PC-3 (cell line): Measurements from ENCODE around the gene GPC6. TPM values are rescaled to one million over a fixed set of nuclear protein-coding genes. Genes with fewer than 3 reads are reported as not detected.

Source experiments
- ATAC-seq: fragments of 200-7000 bp; cut with Tn5 transposase; 2 replicates; pipeline ENCODE4 v1.9.1; 2020; ENCODE audit warnings: mild to moderate bottlenecking, moderate library complexity
- BruUV-seq: library from RNA; stranded (reverse); fragments of 400-500 nt; replicated peaks from 2 replicates; lab custom pipeline; 2021; lab: Mats Ljungman, UMichigan
- CTCF ChIA-PET: fragments of 300-600 bp; sonication (Branson Sonifier 250); formaldehyde crosslinking; loops from one replicate; lab custom pipeline; 2022; ENCODE audit warnings: antibody characterized with exemption; lab: Charles Lee
- POLR2A ChIA-PET: fragments of 300-600 bp; sonication (Branson Sonifier 250); formaldehyde crosslinking; loops from one replicate; lab custom pipeline; 2022; ENCODE audit warnings: antibody characterized with exemption; ENCODE audit not compliant: unreplicated experiment; lab: Charles Lee
- DNase-seq: peaks from one replicate; pipeline ENCODE4 v3.0.0-alpha.2; 2015
- H2AFZ ChIP-seq: fragments of 300-600 bp; sonication (generic); 2 replicates; pipeline ENCODE4 v1.6.0; 2016; ENCODE audit warnings: antibody characterized with exemption, low read length
- H3F3A ChIP-seq: fragments of 300-600 bp; sonication (generic); one replicate; pipeline ENCODE4 v1.6.0; 2017; ENCODE audit warnings: antibody characterized with exemption, low read length, control low read depth, mild to moderate bottlenecking; ENCODE audit not compliant: unreplicated experiment
- H3K27ac ChIP-seq: fragments of 300-600 bp; sonication (generic); 2 replicates; pipeline ENCODE4 v1.5.1; 2016; ENCODE audit warnings: mild to moderate bottlenecking, low read length
- H3K27me3 ChIP-seq: fragments of 300-600 bp; sonication (generic); 2 replicates; pipeline ENCODE4 v1.6.1; 2016; ENCODE audit warnings: low read length, mixed read lengths
- H3K36me3 ChIP-seq: fragments of 300-600 bp; sonication (generic); 2 replicates; pipeline ENCODE4 v1.6.1; 2016; ENCODE audit warnings: low read depth, mixed run types, low read length, mixed read lengths
- H3K4me1 ChIP-seq: fragments of 300-600 bp; sonication (generic); 2 replicates; pipeline ENCODE4 v1.5.1; 2016; ENCODE audit warnings: low read length; ENCODE audit not compliant: insufficient read depth
- H3K4me2 ChIP-seq: fragments of 300-600 bp; sonication (generic); 2 replicates; pipeline ENCODE4 v1.6.0; 2016; ENCODE audit warnings: low read length
- H3K4me3 ChIP-seq: fragments of 300-600 bp; sonication (generic); 2 replicates; pipeline ENCODE4 v1.5.1; 2016; ENCODE audit warnings: mild to moderate bottlenecking, low read length, mixed read lengths
- H3K79me2 ChIP-seq: fragments of 300-600 bp; sonication (generic); 2 replicates; pipeline ENCODE4 v1.6.1; 2017; ENCODE audit warnings: low read length, mixed read lengths
- H3K9ac ChIP-seq: fragments of 300-600 bp; sonication (generic); 2 replicates; pipeline ENCODE4 v1.6.0; 2016; ENCODE audit warnings: mild to moderate bottlenecking, low read length
- H3K9me2 ChIP-seq: fragments of 300-600 bp; sonication (generic); replicated peaks from 2 replicates; pipeline ENCODE4 v1.6.1; 2016; ENCODE audit warnings: mixed run types, low read length, mixed read lengths
- H3K9me3 ChIP-seq: fragments of 300-600 bp; sonication (generic); 2 replicates; pipeline ENCODE4 v1.6.1; 2016; ENCODE audit warnings: low read length, mixed read lengths
- H4K20me1 ChIP-seq: fragments of 300-600 bp; sonication (generic); 2 replicates; pipeline ENCODE4 v1.6.1; 2016; ENCODE audit warnings: low read length, mixed read lengths
- CTCF ChIP-seq: fragments of 300-600 bp; sonication (generic); conservative IDR thresholded peaks from 2 replicates; pipeline ENCODE4 v1.5.1; 2017; ENCODE audit warnings: antibody characterized with exemption, low read depth, mild to moderate bottlenecking, low read length
- EZH2 ChIP-seq: fragments of 300-600 bp; sonication (generic); IDR thresholded peaks from one replicate; pipeline ENCODE4 v1.6.1; 2017; ENCODE audit warnings: antibody characterized with exemption, mild to moderate bottlenecking, low read length; ENCODE audit not compliant: unreplicated experiment
- EZH2phosphoT487 ChIP-seq: fragments of 300-600 bp; sonication (generic); IDR thresholded peaks from 2 replicates; pipeline ENCODE4 v1.6.1; 2018; ENCODE audit warnings: mild to moderate bottlenecking, antibody characterized with exemption, low read length, borderline replicate concordance
- intact Hi-C: fragments of 100-400 bp; cut with micrococcal nuclease; formaldehyde crosslinking; loops from 2 replicates; pipeline ENCODE4 v1.9.0; 2023
- total RNA-seq: library from RNA; depleted of rRNA; stranded (reverse); fragments of >200 nt; gene quantifications from 2 replicates; pipeline ENCODE4 v1.2.3, GENCODE V29; 2014

The GPC6 gene
- total RNA-seq, 1 experiment from 2014 or later: 3.5 TPM

GRCh38 chr13:93721483-93721882, 494.9 kb downstream of the GPC6 start:
- ATAC-seq: peak; percentile 85

GRCh38 chr13:93723316-93723715, 496.7 kb downstream of the GPC6 start:
- Histone ChIP-seq H3K9ac (no peak overlapping the region), H3K36me3 (no peaks in the 10 kb centered on the region), H4K20me1 (no peaks in the 10 kb centered on the region), H3K27me3 (no peaks in the 10 kb centered on the region), H3K4me1 (peaks cover 24% of the 10 kb centered on the region), H3K27ac (no peak overlapping the region), H3K9me2 (no peaks in the 10 kb centered on the region), H3K4me2 (no peak overlapping the region), H2AFZ (no peak overlapping the region), H3K9me3 (no peaks in the 10 kb centered on the region), H3F3A (peaks cover 4% of the 10 kb centered on the region), H3K79me2 (no peaks in the 10 kb centered on the region), H3K4me3 (no peak overlapping the region)
- DNase-seq (peak; percentile 10), ATAC-seq (no peak)
- TF ChIP-seq EZH2phosphoT487 (no peak), EZH2 (no peak), CTCF (no peak)
- ChIA-PET POLR2A (no interaction called here), CTCF (no interaction called here)
- intact Hi-C loops: no loop called here
- no TSS peak for BruUV-seq

More at GRCh38 chr13:93721483-93721882, 494.9 kb downstream of the GPC6 start:
- peak; percentile 59 for DNase-seq
- Histone ChIP-seq H3K27ac (no peak overlapping the region), H3K9me2 (no peaks in the 10 kb centered on the region), H3K9ac (no peak overlapping the region), H3F3A (no peaks in the 10 kb centered on the region), H3K36me3 (no peaks in the 10 kb centered on the region), H3K9me3 (no peaks in the 10 kb centered on the region), H3K4me1 (peaks cover 15% of the 10 kb centered on the region), H3K79me2 (no peaks in the 10 kb centered on the region), H3K4me3 (no peak overlapping the region), H3K27me3 (no peaks in the 10 kb centered on the region), H3K4me2 (peak overlapping the region; percentile 44), H2AFZ (no peak overlapping the region), H4K20me1 (no peaks in the 10 kb centered on the region)
- POLR2A ChIA-PET: no interaction called here
- CTCF ChIA-PET: no interaction called here
- BruUV-seq: no TSS peak
- no peak for TF ChIP-seq EZH2phosphoT487
- no peak for TF ChIP-seq CTCF
- TF ChIP-seq EZH2: no peak
- intact Hi-C loops: loop anchor here (2.0 kb wide), 1 partner anchor 55 kb away; no protein-coding TSS in a partner anchor

DNA sequence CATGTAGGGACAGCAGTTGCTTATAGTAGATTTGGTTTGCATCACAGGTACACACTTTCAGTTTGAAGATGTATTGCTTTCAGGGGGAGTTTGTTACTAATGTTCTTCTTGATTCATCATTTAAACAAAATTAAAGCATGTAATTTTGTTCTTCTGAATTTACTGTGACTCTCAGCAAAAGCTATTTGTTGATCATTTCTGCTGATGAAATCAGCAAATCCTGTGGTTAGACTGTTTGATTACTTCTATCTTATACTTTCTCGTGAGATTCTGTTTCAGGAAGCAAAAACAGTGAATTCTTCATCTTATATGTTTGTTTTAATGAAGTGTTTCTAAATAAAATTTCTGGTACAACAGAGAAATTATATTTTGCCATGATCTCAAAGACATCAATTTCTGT, 497.6 kb downstream of the GPC6 start:
- BruUV-seq: no TSS peak
- no peaks in the 10 kb centered on the region for H4K20me1 ChIP-seq

More for the DNA sequence above, 497.6 kb downstream of the GPC6 start:
- Histone ChIP-seq H3K9ac (no peak overlapping the region), H3K9me3 (no peaks in the 10 kb centered on the region), H3K27ac (no peak overlapping the region), H3K4me3 (no peak overlapping the region), H3K4me1 (peaks cover 24% of the 10 kb centered on the region), H3K79me2 (no peaks in the 10 kb centered on the region), H3K27me3 (no peaks in the 10 kb centered on the region), H3K36me3 (no peaks in the 10 kb centered on the region), H3K9me2 (no peaks in the 10 kb centered on the region), H2AFZ (no peak overlapping the region), H3K4me2 (no peak overlapping the region), H3F3A (peaks cover 4% of the 10 kb centered on the region)
- ATAC-seq (no peak), DNase-seq (no peak)
- POLR2A ChIA-PET: no interaction called here
- intact Hi-C loops: no loop called here
- TF ChIP-seq EZH2: no peak
- no peak for TF ChIP-seq EZH2phosphoT487
- TF ChIP-seq CTCF: no peak
- CTCF ChIA-PET: no interaction called here
